ENCODE measurements around the gene OR51E1. TPM values are rescaled to one million over a fixed set of nuclear protein-coding genes. Genes with fewer than 3 reads are reported as not detected.

Gene OR51E1
- total and polyA plus RNA-seq, 10 of the 15 experiments (the other 5 are each of a cell fraction or from before 2014, with no cell fraction given): not detected

GRCh38 chr11:4606231-4607015 lies 37.4 kb upstream of the OR51E1 start (continued):
- no peak for TF ChIP-seq POLR2AphosphoS2 (IDR thresholded peaks at IDR 0.05; ENCODE audit: low read depth, low read length)
- no peak for TF ChIP-seq RELB (IDR thresholded peaks at IDR 0.05; ENCODE audit: low read depth)
- TF ChIP-seq RUNX3 (IDR thresholded peaks at IDR 0.05; ENCODE audit: low read length): no peak
- TF ChIP-seq PAX8 (IDR thresholded peaks at IDR 0.05): no peak
- TF ChIP-seq ZBED1 (IDR thresholded peaks at IDR 0.05; ENCODE audit: borderline replicate concordance): no peak

- Histone ChIP-seq H3K4me2 (ENCODE audit: control insufficient read depth, insufficient read depth) (peak overlapping the region; percentile 83), H3K27ac (ENCODE audit: control insufficient read depth, insufficient read depth) (no peak overlapping the region), H3K27me3 (replicated peaks in 1 of 2; ENCODE audit: control insufficient read depth in 2 of 2, insufficient read depth in 2 of 2, low read length in 1 of 2) (no peaks in the 10 kb centered on the region), H3K36me3 (ENCODE audit: control insufficient read depth in 2 of 2, insufficient read depth in 2 of 2, low read length in 1 of 2) (no peaks in the 10 kb centered on the region; a peak in 1 of 4 replicates), H2AFZ (ENCODE audit: control insufficient read depth, low read depth, low read length) (peak overlapping the region; percentile 91), H3K9me3 (replicated peaks; ENCODE audit: control insufficient read depth, insufficient read depth, low read length) (no peaks in the 10 kb centered on the region; the same call in 2 of the 3 replicates), H4K20me1 (ENCODE audit: control insufficient read depth, insufficient read depth) (no peaks in the 10 kb centered on the region), H3K4me3 (peak overlapping the region; percentile 70), H3K9ac (ENCODE audit: control insufficient read depth, insufficient read depth, low read length) (peak overlapping the region; percentile 82; the same call in 1 of the 2 replicates), H3K4me1 (ENCODE audit: control insufficient read depth, insufficient read depth, low read length) (peaks cover 3% of the 10 kb centered on the region; the same call in 1 of the 2 replicates), H3K79me2 (ENCODE audit: control insufficient read depth, insufficient read depth, low read length) (peaks cover 3% of the 10 kb centered on the region; the same call in 1 of the 2 replicates)
- CTCF ChIA-PET: interaction anchor here (0.7 to 1.9 kb wide), 4 partner anchors 8 to 30 kb away, joined by 3 to 5 read pairs (median 4); partner anchors contain the start of genes OR51D1 and OR52I1
- BruUV-seq (replicated peaks): no TSS peak
- FAIRE-seq: no peak
- DNase-seq (ENCODE audit: low read depth, low spot score): no peak
- 40% methylated on average over 6 of the region's 6 CpGs for WGBS (ENCODE audit: insufficient coverage, insufficient replicate concordance, low lambda C conversion rate, missing lambda C conversion rate)
- RAD21 ChIA-PET (ENCODE audit: unreplicated experiment): no interaction called here
- no peak for ATAC-seq
- SMC1A ChIA-PET (ENCODE audit: uncharacterized antibody, unreplicated experiment): no interaction called here
- intact Hi-C loops (cut with micrococcal nuclease; ENCODE audit: unreplicated experiment): no loop called here
- TF ChIP-seq MYB (IDR thresholded peaks at IDR 0.05; ENCODE audit: borderline replicate concordance, low read depth, low read length) (no peak), POU2F2 (IDR thresholded peaks at IDR 0.05; ENCODE audit: borderline replicate concordance, low read depth, low read length) (no peak), ZNF207 (IDR thresholded peaks at IDR 0.05; ENCODE audit: borderline replicate concordance) (no peak)
- in situ Hi-C loops (cut with MboI): no loop called here
- POLR2A ChIA-PET: interaction anchor here (0.6 to 1.1 kb wide), 2 partner anchors 16 to 1990 kb away, joined by 3 read pairs; no protein-coding TSS in a partner anchor
Observed at GRCh38 chr11:4607096-4607495, 36.7 kb upstream of the OR51E1 start.
